ENCODE data around the gene EHMT1. TPM values are rescaled to one million over a fixed set of nuclear protein-coding genes. Genes with fewer than 3 reads are reported as not detected.

Gene EHMT1
- total and polyA plus RNA-seq, 9 of the 15 experiments (the other 6 are each of a cell fraction or from before 2014, with no cell fraction given) = 2.2 to 76.0 (median 36.4) TPM

GRCh38 chr9:137853392-137853995 lies 234.7 kb downstream of the EHMT1 start:
- Histone ChIP-seq H2AFZ (ENCODE audit: low read depth, low read length) (no peak overlapping the region), H3K9me3 (replicated peaks; ENCODE audit: control insufficient read depth, insufficient read depth, low read depth, low read length) (no peaks in the 10 kb centered on the region; the same call in 1 of the 2 replicates), H3K4me3 (no peak overlapping the region), H3K27me3 (ENCODE audit: control insufficient read depth in 2 of 2, insufficient read depth in 2 of 2, low read length in 2 of 2) (peaks cover 3 to 6% of the 10 kb centered on the region in 2 experiments; a peak in 1 of 5 replicates), H3K4me1 (replicated peaks in 1 of 2; ENCODE audit: control insufficient read depth in 2 of 2, insufficient read depth in 2 of 2, low read length in 2 of 2) (no peaks in the 10 kb centered on the region), H3K79me2 (ENCODE audit: control insufficient read depth, insufficient read depth, low read length) (no peaks in the 10 kb centered on the region), H3K4me2 (ENCODE audit: insufficient read depth, low read length) (no peak overlapping the region), H3K9me1 (ENCODE audit: control insufficient read depth, insufficient read depth, low read length) (no peaks in the 10 kb centered on the region), H3K27ac (ENCODE audit: extremely low read depth, low read depth, low read length) (no peak overlapping the region), H4K20me1 (replicated peaks; ENCODE audit: control insufficient read depth, insufficient read depth, low read length) (no peaks in the 10 kb centered on the region), H3K9ac (ENCODE audit: insufficient read depth in 1 of 2, low read depth in 2 of 2, low read length in 2 of 2) (no peak overlapping the region), H3K36me3 (ENCODE audit: control insufficient read depth, insufficient read depth, low read length) (no peaks in the 10 kb centered on the region)
- CTCF ChIA-PET (ENCODE audit: low intra/inter-chr PET ratio) = no interaction called here
- TF ChIP-seq ZNF197 (CRISPR knock-in tag; IDR thresholded peaks at IDR 0.05; ENCODE audit: low read depth) = no peak
- no peak for TF ChIP-seq MBD2 (IDR thresholded peaks at IDR 0.05; ENCODE audit: borderline replicate concordance, low read depth)
- no peak for TF ChIP-seq ZNF57 (CRISPR knock-in tag; IDR thresholded peaks at IDR 0.05)
- TF ChIP-seq ZNF384 (IDR thresholded peaks at IDR 0.05; ENCODE audit: low read depth, low read length) = no peak
- no peak for TF ChIP-seq CLOCK (CRISPR knock-in tag; IDR thresholded peaks at IDR 0.05; ENCODE audit: borderline replicate concordance)
- no peak for TF ChIP-seq RBM15 (IDR thresholded peaks at IDR 0.05; ENCODE audit: insufficient read depth, low read length)
- no peak for TF ChIP-seq ZBTB5 (IDR thresholded peaks at IDR 0.05)
- no peak for TF ChIP-seq ZNF395 (CRISPR knock-in tag; IDR thresholded peaks at IDR 0.05)
- no peak for TF ChIP-seq XRCC4 (IDR thresholded peaks at IDR 0.05; ENCODE audit: extremely low read depth, insufficient read depth, insufficient read length)
- no peak for TF ChIP-seq TARDBP (IDR thresholded peaks at IDR 0.05)
- no peak for TF ChIP-seq SIX5 (IDR thresholded peaks at IDR 0.05; ENCODE audit: borderline replicate concordance in 1 of 2, insufficient read depth in 1 of 2, low read depth in 1 of 2, low read length in 2 of 2)
- TF ChIP-seq ZZZ3 (IDR thresholded peaks at IDR 0.05) = no peak
- no peak for TF ChIP-seq FOSL1 (tag; conservative IDR thresholded peaks at IDR 0.05)
- TF ChIP-seq JUNB (CRISPR knock-in tag; conservative IDR thresholded peaks at IDR 0.05) = no peak
- FAIRE-seq = no peak
- in situ Hi-C loops (cut with MboI) (no loop called here), intact Hi-C loops (cut with micrococcal nuclease) (no loop called here)
- 11% methylated on average over 1 of the region's 1 CpG for WGBS (ENCODE audit: insufficient coverage, low coverage, missing lambda C conversion rate)
- BruUV-seq (replicated peaks) = no TSS peak
- POLR2A ChIA-PET = no interaction called here
- ATAC-seq = no peak
- no peak for DNase-seq (ENCODE audit: extremely low read depth in 1 of 4, low spot score in 3 of 4)
